ENCODE data around the gene ELMO2. TPM values are rescaled to one million over a fixed set of nuclear protein-coding genes. Genes with fewer than 3 reads are reported as not detected.

The ELMO2 gene
- total RNA-seq, 1 experiment from 2014 or later: 55.1 TPM

GRCh38 chr20:46375771-46376170, 30.6 kb downstream of the ELMO2 start:
- in situ Hi-C loops (cut with HindIII; ENCODE audit: low pct_unique_long_range_greater_than_20kb, low sequenced_read_pairs): no loop called here

GRCh38 chr20:46374383-46374782, 32.0 kb downstream of the ELMO2 start:
- in situ Hi-C loops (cut with HindIII; ENCODE audit: low pct_unique_long_range_greater_than_20kb, low sequenced_read_pairs): no loop called here

More at GRCh38 chr20:46375771-46376170, 30.6 kb downstream of the ELMO2 start:
- peak; percentile 49 for DNase-seq (ENCODE audit: low read depth)

GRCh38 chr20:46371656-46372055, 34.8 kb downstream of the ELMO2 start:
- DNase-seq (ENCODE audit: low read depth): no peak
- in situ Hi-C loops (cut with HindIII; ENCODE audit: low pct_unique_long_range_greater_than_20kb, low sequenced_read_pairs): no loop called here

More at GRCh38 chr20:46374383-46374782, 32.0 kb downstream of the ELMO2 start:
- DNase-seq (ENCODE audit: low read depth): no peak

GRCh38 chr20:46368902-46369268, 37.5 kb downstream of the ELMO2 start:
- no peak for DNase-seq (ENCODE audit: low read depth)
- in situ Hi-C loops (cut with HindIII; ENCODE audit: low pct_unique_long_range_greater_than_20kb, low sequenced_read_pairs): no loop called here

GRCh38 chr20:46367967-46368901, 38.2 kb downstream of the ELMO2 start:
- in situ Hi-C loops (cut with HindIII; ENCODE audit: low pct_unique_long_range_greater_than_20kb, low sequenced_read_pairs): no loop called here
- peak; percentile 90 for DNase-seq (ENCODE audit: low read depth)

GRCh38 chr20:46367234-46367633, 39.2 kb downstream of the ELMO2 start:
- DNase-seq (ENCODE audit: low read depth): no peak
- in situ Hi-C loops (cut with HindIII; ENCODE audit: low pct_unique_long_range_greater_than_20kb, low sequenced_read_pairs): no loop called here

- DNase-seq (ENCODE audit: low read depth): no peak
- in situ Hi-C loops (cut with HindIII; ENCODE audit: low pct_unique_long_range_greater_than_20kb, low sequenced_read_pairs): no loop called here
These were observed 39.6 kb downstream of the ELMO2 start for GRCh38 chr20:46366826-46367225.

GRCh38 chr20:46365487-46366220, 40.8 kb downstream of the ELMO2 start:
- DNase-seq (ENCODE audit: low read depth): no peak
- in situ Hi-C loops (cut with HindIII; ENCODE audit: low pct_unique_long_range_greater_than_20kb, low sequenced_read_pairs): no loop called here

- no peak for DNase-seq (ENCODE audit: low read depth)
- in situ Hi-C loops (cut with HindIII; ENCODE audit: low pct_unique_long_range_greater_than_20kb, low sequenced_read_pairs): no loop called here
These were observed 41.5 kb downstream of the ELMO2 start for GRCh38 chr20:46364670-46365486.

- in situ Hi-C loops (cut with HindIII; ENCODE audit: low pct_unique_long_range_greater_than_20kb, low sequenced_read_pairs): no loop called here
- DNase-seq (ENCODE audit: low read depth): peak; percentile 87
These were observed 42.3 kb downstream of the ELMO2 start for GRCh38 chr20:46363874-46364669.

GRCh38 chr20:46362921-46363867, 43.2 kb downstream of the ELMO2 start:
- no peak for DNase-seq (ENCODE audit: low read depth)
- in situ Hi-C loops (cut with HindIII; ENCODE audit: low pct_unique_long_range_greater_than_20kb, low sequenced_read_pairs): no loop called here

GRCh38 chr20:46361811-46362210, 44.6 kb downstream of the ELMO2 start:
- DNase-seq (ENCODE audit: low read depth): no peak
- in situ Hi-C loops (cut with HindIII; ENCODE audit: low pct_unique_long_range_greater_than_20kb, low sequenced_read_pairs): no loop called here

- in situ Hi-C loops (cut with HindIII; ENCODE audit: low pct_unique_long_range_greater_than_20kb, low sequenced_read_pairs): no loop called here
- DNase-seq (ENCODE audit: low read depth): no peak
These were observed 45.0 kb downstream of the ELMO2 start for GRCh38 chr20:46361381-46361780.

- DNase-seq (ENCODE audit: low read depth): no peak
- in situ Hi-C loops (cut with HindIII; ENCODE audit: low pct_unique_long_range_greater_than_20kb, low sequenced_read_pairs): no loop called here
These were observed 47.1 kb downstream of the ELMO2 start for GRCh38 chr20:46359233-46359751.

- in situ Hi-C loops (cut with HindIII; ENCODE audit: low pct_unique_long_range_greater_than_20kb, low sequenced_read_pairs): no loop called here
- no peak for DNase-seq (ENCODE audit: low read depth)
These were observed 47.9 kb downstream of the ELMO2 start for GRCh38 chr20:46358346-46359058.

- DNase-seq (ENCODE audit: low read depth): no peak
- in situ Hi-C loops (cut with HindIII; ENCODE audit: low pct_unique_long_range_greater_than_20kb, low sequenced_read_pairs): no loop called here
These were observed 49.3 kb downstream of the ELMO2 start for GRCh38 chr20:46357030-46357514.

Data from Caki2 (cell line).